Measurements from ENCODE around the gene AK4.

DNA sequence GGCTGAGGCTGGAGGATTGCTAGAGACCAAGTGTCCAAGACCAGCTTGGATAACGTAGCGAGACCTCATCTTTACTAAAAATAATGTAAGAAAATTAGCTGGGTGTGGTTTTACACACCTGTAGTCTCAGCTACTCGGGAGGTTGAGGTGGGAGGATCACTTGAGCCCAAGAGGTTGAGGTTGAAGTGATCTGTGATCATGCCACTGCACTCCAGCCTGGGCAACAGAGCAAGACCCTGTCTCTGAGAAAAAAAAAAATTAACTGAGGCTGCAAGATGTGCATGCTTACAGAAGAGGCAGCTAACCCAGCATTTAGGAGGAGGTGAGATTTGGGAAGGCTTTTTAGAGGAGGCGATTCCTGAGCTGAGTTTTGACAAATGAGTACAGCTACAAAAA is 9.5 kb downstream of the AK4 start:
- TF ChIP-seq, protein P1, sequence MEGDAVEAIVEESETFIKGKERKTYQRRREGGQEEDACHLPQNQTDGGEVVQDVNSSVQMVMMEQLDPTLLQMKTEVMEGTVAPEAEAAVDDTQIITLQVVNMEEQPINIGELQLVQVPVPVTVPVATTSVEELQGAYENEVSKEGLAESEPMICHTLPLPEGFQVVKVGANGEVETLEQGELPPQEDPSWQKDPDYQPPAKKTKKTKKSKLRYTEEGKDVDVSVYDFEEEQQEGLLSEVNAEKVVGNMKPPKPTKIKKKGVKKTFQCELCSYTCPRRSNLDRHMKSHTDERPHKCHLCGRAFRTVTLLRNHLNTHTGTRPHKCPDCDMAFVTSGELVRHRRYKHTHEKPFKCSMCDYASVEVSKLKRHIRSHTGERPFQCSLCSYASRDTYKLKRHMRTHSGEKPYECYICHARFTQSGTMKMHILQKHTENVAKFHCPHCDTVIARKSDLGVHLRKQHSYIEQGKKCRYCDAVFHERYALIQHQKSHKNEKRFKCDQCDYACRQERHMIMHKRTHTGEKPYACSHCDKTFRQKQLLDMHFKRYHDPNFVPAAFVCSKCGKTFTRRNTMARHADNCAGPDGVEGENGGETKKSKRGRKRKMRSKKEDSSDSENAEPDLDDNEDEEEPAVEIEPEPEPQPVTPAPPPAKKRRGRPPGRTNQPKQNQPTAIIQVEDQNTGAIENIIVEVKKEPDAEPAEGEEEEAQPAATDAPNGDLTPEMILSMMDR (IDR thresholded peaks at IDR 0.05), result no peak
- no peak for TF ChIP-seq EP300 (IDR thresholded peaks at IDR 0.05)

All from upper lobe of left lung (tissue), 4 donors.